ENCODE results near the gene GPR142. TPM values are rescaled to one million over a fixed set of nuclear protein-coding genes. Genes with fewer than 3 reads are reported as not detected.

GPR142 gene
- not detected in 5 replicates for total RNA-seq (2022; extraction: Qiagen RNA extraction; ENCODE audit: low read depth)

GRCh38 chr17:74367206-74367605, at the start of gene GPR142:
Gene GPR142 (plus strand): TSS chr17:74367506. CDS start chr17:74369541, 2,035 bp downstream.

GRCh38 chr17:74325743-74326379, 41.4 kb upstream of the GPR142 start, which contains the start of gene KIF19:
Gene KIF19 (plus strand): TSS chr17:74326226. CDS start chr17:74326350, 124 bp downstream.

GRCh38 chr17:74361230-74362068, 5.9 kb upstream of the GPR142 start, which contains the start of gene BTBD17:
Gene BTBD17 (minus strand): TSS chr17:74361868. CDS start chr17:74361819, 49 bp downstream.

Other genes with a start within 250 kb of the GPR142 start
- 2,661 to 3,508 TPM (median 2,971 TPM) in 5 replicates for gene RPL38, start 163.8 kb upstream of the GPR142 start, total RNA-seq (2022; extraction: Qiagen RNA extraction; ENCODE audit: low read depth)
- gene TTYH2, start 153.9 kb upstream of the GPR142 start, total RNA-seq (2022; extraction: Qiagen RNA extraction; ENCODE audit: low read depth) = 1.9 to 2.3 TPM (median 2.1 TPM) in 5 replicates
- gene DNAI2, start 93.3 kb upstream of the GPR142 start, total RNA-seq (2022; extraction: Qiagen RNA extraction; ENCODE audit: low read depth) = not detected in 5 replicates
- gene KIF19, start 41.3 kb upstream of the GPR142 start, total RNA-seq (2022; extraction: Qiagen RNA extraction; ENCODE audit: low read depth) = 0.03 to 0.08 TPM in 2 of 5 replicates, not detected in the others
- gene BTBD17, start 5.6 kb upstream of the GPR142 start, total RNA-seq (2022; extraction: Qiagen RNA extraction; ENCODE audit: low read depth) = not detected in 5 replicates
- 51.5 to 76.5 TPM (median 69.0 TPM) in 5 replicates for gene GPRC5C, start 64.6 kb downstream of the GPR142 start, total RNA-seq (2022; extraction: Qiagen RNA extraction; ENCODE audit: low read depth)
- not detected in 5 replicates for gene CD300A, start 99.1 kb downstream of the GPR142 start, total RNA-seq (2022; extraction: Qiagen RNA extraction; ENCODE audit: low read depth)
- 0.05 to 0.17 TPM (median 0.10 TPM) in 4 of 5 replicates, not detected in the other for gene CD300LB, start 164.0 kb downstream of the GPR142 start, total RNA-seq (2022; extraction: Qiagen RNA extraction; ENCODE audit: low read depth)
- gene CD300C, start 178.6 kb downstream of the GPR142 start, total RNA-seq (2022; extraction: Qiagen RNA extraction; ENCODE audit: low read depth) = 0.18 to 0.35 TPM (median 0.22 TPM) in 5 replicates
- gene CD300H, start 200.0 kb downstream of the GPR142 start, total RNA-seq (2022; extraction: Qiagen RNA extraction; ENCODE audit: low read depth) = 0.29 to 1.9 TPM (median 0.50 TPM) in 5 replicates
- gene CD300LD, start 224.8 kb downstream of the GPR142 start, total RNA-seq (2022; extraction: Qiagen RNA extraction; ENCODE audit: low read depth) = not detected in 5 replicates

Measured in A549 treated with GW870086 at 1 μM for 4 hours (cell line).